Ishikawa (cell line): ENCODE measurements around the gene ENPP5.

Experiments
- CEBPB ChIP-seq: IDR thresholded peaks from 2 replicates; pipeline ENCODE4 v1.6.1; 2012
- CREB1 ChIP-seq: IDR thresholded peaks from 2 replicates; pipeline ENCODE4 v1.6.1; 2012; ENCODE audit warnings: low read depth
- EGR1 ChIP-seq: IDR thresholded peaks from 2 replicates; pipeline ENCODE4 v1.6.1; 2012
- EP300 ChIP-seq: IDR thresholded peaks from 2 replicates; pipeline ENCODE4 v1.6.1; 2012; ENCODE audit warnings: borderline replicate concordance
- RAD21 ChIP-seq: IDR thresholded peaks from 2 replicates; pipeline ENCODE4 v1.6.1; 2012; ENCODE audit warnings: low read depth
- TEAD4 ChIP-seq: IDR thresholded peaks from 2 replicates; pipeline ENCODE4 v1.6.1; 2012
- YY1 ChIP-seq: IDR thresholded peaks from 2 replicates; pipeline ENCODE4 v1.6.1; 2012; ENCODE audit warnings: low read depth

DNA sequence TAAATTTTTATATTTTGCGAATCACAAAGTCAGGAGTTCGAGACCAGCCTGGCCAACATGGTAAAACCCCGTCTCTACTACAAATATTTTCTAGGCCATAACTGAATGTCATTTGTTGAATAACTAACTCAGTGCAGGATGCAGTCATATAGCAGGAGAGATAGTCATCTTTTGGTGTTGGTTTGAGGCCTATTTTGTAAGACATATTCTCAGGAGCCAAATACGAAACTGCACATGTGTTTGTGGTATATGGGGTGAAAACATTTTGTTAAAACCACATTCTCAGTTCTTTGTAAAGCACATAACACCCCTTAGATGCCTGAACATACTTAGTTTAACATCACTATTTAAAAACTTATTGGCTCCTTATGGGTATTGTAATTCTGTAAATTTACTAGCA is 4.7 kb upstream of the ENPP5 start:
- TF ChIP-seq EGR1 (no peak), EP300 (no peak), RAD21 (no peak), CEBPB (no peak), CREB1 (no peak), TEAD4 (no peak), YY1 (no peak)
